Activated naive CD8-positive, alpha-beta T cell treated with anti-CD3 and anti-CD28 coated beads for 36 hours (primary cell): Measurements from ENCODE around the gene TMEM38A. TPM values are rescaled to one million over a fixed set of nuclear protein-coding genes. Genes with fewer than 3 reads are reported as not detected.

ENCODE experiments used
- DNase-seq: peaks from one replicate; pipeline ENCODE4 v3.0.0; 2021
- H3K27ac Mint-ChIP-seq: one replicate; pipeline ENCODE4 v1.8.0; 2022; ENCODE audit warnings: mild to moderate bottlenecking, moderate library complexity, mixed read lengths
- H3K27me3 Mint-ChIP-seq: one replicate; pipeline ENCODE4 v1.8.0; 2022; ENCODE audit warnings: mild to moderate bottlenecking, mixed read lengths
- H3K36me3 Mint-ChIP-seq: one replicate; pipeline ENCODE4 v1.8.0; 2021; ENCODE audit warnings: mild to moderate bottlenecking, mixed read lengths
- H3K4me1 Mint-ChIP-seq: one replicate; pipeline ENCODE4 v1.8.0; 2021; ENCODE audit warnings: mixed read lengths
- H3K4me3 Mint-ChIP-seq: one replicate; pipeline ENCODE4 v1.8.0; 2022; ENCODE audit warnings: mild to moderate bottlenecking, moderate library complexity, mixed read lengths
- H3K9me3 Mint-ChIP-seq: one replicate; pipeline ENCODE4 v1.8.0; 2022; ENCODE audit warnings: mixed read lengths
- total RNA-seq, 2 experiments: library from RNA; stranded (reverse); gene quantifications; one replicate each; pipeline ENCODE4 v1.2.3, GENCODE V29; 2021

The TMEM38A gene
- total RNA-seq, 2 experiments from 2014 or later = 0.70 to 1.2 TPM

DNA sequence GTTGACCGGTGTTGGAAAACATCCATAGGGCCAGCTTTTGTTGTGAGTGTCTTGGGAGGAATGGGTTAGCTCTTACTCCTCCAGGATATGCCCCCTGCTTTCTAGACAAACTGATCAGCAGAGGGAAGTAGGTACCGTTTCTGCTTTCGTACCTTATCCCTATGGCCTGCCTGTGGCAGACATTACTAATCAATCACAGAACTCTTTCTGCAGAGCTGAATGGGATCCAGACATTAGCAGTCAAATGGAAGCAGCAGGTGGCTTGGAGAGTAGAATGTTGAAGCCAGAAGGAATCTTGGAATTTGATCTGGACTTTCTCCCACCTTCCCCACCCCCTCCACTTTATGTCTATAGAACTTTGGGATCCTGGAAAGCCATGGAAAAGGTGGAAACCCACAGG, 75.8 kb downstream of the TMEM38A start:
- Mint-ChIP-seq H3K4me3 (no peak overlapping the region), H3K4me1 (no peaks in the 10 kb centered on the region), H3K9me3 (no peaks in the 10 kb centered on the region), H3K36me3 (no peaks in the 10 kb centered on the region), H3K27me3 (peaks cover 20% of the 10 kb centered on the region), H3K27ac (no peak overlapping the region)
- no peak for DNase-seq

GRCh38 chr19:16737911-16738310, 77.0 kb downstream of the TMEM38A start:
- H3K27me3 Mint-ChIP-seq = peaks cover 20% of the 10 kb centered on the region
- DNase-seq = no peak
- no peaks in the 10 kb centered on the region for H3K36me3 Mint-ChIP-seq
- no peak overlapping the region for H3K27ac Mint-ChIP-seq
- no peaks in the 10 kb centered on the region for H3K9me3 Mint-ChIP-seq
- no peaks in the 10 kb centered on the region for H3K4me1 Mint-ChIP-seq
- H3K4me3 Mint-ChIP-seq = no peak overlapping the region

DNA sequence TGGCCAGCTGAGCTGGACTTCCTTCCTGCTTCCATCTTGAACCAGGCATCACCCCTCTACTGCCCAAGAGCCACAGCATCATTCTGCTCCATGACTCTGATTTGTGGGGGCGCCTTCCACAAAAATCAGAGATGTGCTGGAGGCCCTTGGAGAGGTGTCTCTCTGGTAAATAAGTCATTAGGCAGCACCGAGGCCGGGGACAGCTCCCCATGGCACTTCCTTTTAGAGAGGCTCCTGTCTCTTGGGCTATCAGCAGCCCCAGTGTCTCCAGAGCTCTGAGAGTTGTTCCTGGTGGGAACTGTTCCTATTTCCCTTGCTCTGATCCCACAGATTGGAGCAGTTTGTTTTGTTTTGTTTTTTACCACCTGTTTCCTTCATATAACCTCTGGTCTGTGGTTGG, 78.6 kb downstream of the TMEM38A start:
- H3K27ac Mint-ChIP-seq = no peak overlapping the region
- H3K27me3 Mint-ChIP-seq = peaks cover 13% of the 10 kb centered on the region
- H3K4me3 Mint-ChIP-seq = no peak overlapping the region
- no peak for DNase-seq
- no peaks in the 10 kb centered on the region for H3K4me1 Mint-ChIP-seq
- no peaks in the 10 kb centered on the region for H3K36me3 Mint-ChIP-seq
- no peaks in the 10 kb centered on the region for H3K9me3 Mint-ChIP-seq

Other genes starting within 250 kb of the TMEM38A start
- 10 to 100 TPM; 25.1 to 25.8 TPM for gene EPS15L1, start 189.2 kb upstream of the TMEM38A start, total RNA-seq
- gene CALR3, start 165.0 kb upstream of the TMEM38A start, total RNA-seq = under 1 TPM in 1 of 2 experiments, not detected in 1; 0.16 TPM
- gene C19orf44, start 164.7 kb upstream of the TMEM38A start, total RNA-seq = 1 to 10 TPM; 2.7 to 3.0 TPM
- gene CHERP, start 118.7 kb upstream of the TMEM38A start, total RNA-seq = 10 to 100 TPM; 82.3 to 93.7 TPM
- 10 to 100 TPM; 46.7 TPM for gene SLC35E1, start 88.7 kb upstream of the TMEM38A start, total RNA-seq
- gene MED26, start 32.9 kb upstream of the TMEM38A start, total RNA-seq = 10 to 100 TPM; 16.0 to 17.2 TPM
- gene SMIM7, start 995 bp upstream of the TMEM38A start, total RNA-seq = 10 to 100 TPM; 48.1 to 59.2 TPM
- gene NWD1, start 58.7 kb downstream of the TMEM38A start, total RNA-seq = not detected
- gene SIN3B, start 168.3 kb downstream of the TMEM38A start, total RNA-seq = 10 to 100 TPM; 27.4 to 28.6 TPM
- not detected for gene F2RL3, start 227.9 kb downstream of the TMEM38A start, total RNA-seq